Endometrial microvascular endothelial cells (primary cell): ENCODE data around the gene HNF4A. TPM values are rescaled to one million over a fixed set of nuclear protein-coding genes. Genes with fewer than 3 reads are reported as not detected.
"Not testable (repeated sequence)": the region's sequence is repeated elsewhere in the genome, so short reads cannot be mapped to it uniquely, and the experiment has no call there.

ENCODE experiments used
- in situ Hi-C: cut with HindIII; loops from 2 replicates; pipeline ENCODE4 v1.10.0; 2017; ENCODE audit warnings: low sequenced_read_pairs, low pct_unique_long_range_greater_than_20kb; ENCODE audit errors: inconsistent ontology term
- total RNA-seq: library from RNA; depleted of rRNA; stranded (reverse); fragments of >200 nt; gene quantifications from one replicate; pipeline ENCODE4 v1.2.3, GENCODE V29; 2015; ENCODE audit errors: inconsistent ontology term

Gene HNF4A
- not detected for total RNA-seq

- in situ Hi-C loops, result no loop called here
These were observed at the start of gene HNF4A for GRCh38 chr20:44355498-44356352. TSS of gene HNF4A (plus strand) at chr20:44355699. CDS start at chr20:44355805, 106 bp downstream.

DNA sequence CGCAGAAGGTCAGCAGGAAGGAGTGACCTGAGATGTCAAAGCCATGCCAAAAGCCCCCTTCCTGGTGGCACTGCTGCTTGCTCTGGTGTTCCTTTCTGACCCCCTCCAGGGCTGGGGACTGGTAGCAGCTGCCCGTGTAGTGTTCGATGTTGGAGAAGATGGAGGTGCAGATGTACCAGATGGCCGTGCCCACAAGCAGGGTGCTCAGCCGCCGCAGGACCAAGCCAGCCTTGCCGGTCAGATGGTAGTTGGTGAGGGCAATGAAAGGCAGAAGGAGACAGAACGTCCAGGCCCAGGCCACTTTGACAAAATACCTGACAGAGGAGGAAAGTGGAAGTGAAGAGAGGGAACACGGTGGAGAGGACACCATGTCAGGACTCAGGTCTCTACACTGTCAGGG is 48.6 kb upstream of the HNF4A start:
- in situ Hi-C loops, result no loop called here

GRCh38 chr20:44309763-44310663 is 45.5 kb upstream of the HNF4A start:
- in situ Hi-C loops, result no loop called here

GRCh38 chr20:44310664-44311639 is 44.5 kb upstream of the HNF4A start, which contains the start of gene FITM2:
TSS of gene FITM2 (minus strand) at chr20:44311202. CDS start at chr20:44311148, 54 bp downstream.
- in situ Hi-C loops, result no loop called here

DNA sequence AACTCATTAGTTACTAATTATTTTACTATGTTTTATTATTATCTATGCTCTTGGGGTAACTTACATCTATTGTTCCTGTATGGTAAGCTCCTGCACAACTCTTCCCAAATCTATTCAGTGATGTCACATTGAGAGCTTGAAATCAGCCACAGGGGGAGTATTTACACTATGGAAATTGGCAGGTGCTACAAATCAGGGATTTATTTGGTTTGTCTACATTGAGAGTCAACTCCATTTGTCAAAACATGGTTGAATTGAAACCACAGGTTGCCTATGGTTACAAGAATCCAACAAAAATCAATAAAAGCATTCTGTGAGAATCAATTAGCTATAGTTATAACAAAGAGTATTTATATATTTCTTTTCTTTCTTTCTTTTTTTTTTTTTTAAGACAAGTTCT is 40.6 kb upstream of the HNF4A start:
- in situ Hi-C loops, result no loop called here

- in situ Hi-C loops, result no loop called here
These were observed 35.6 kb upstream of the HNF4A start for GRCh38 chr20:44319839-44320422.

- in situ Hi-C loops, result no loop called here
These were observed 31.2 kb upstream of the HNF4A start for GRCh38 chr20:44324343-44324742.

DNA sequence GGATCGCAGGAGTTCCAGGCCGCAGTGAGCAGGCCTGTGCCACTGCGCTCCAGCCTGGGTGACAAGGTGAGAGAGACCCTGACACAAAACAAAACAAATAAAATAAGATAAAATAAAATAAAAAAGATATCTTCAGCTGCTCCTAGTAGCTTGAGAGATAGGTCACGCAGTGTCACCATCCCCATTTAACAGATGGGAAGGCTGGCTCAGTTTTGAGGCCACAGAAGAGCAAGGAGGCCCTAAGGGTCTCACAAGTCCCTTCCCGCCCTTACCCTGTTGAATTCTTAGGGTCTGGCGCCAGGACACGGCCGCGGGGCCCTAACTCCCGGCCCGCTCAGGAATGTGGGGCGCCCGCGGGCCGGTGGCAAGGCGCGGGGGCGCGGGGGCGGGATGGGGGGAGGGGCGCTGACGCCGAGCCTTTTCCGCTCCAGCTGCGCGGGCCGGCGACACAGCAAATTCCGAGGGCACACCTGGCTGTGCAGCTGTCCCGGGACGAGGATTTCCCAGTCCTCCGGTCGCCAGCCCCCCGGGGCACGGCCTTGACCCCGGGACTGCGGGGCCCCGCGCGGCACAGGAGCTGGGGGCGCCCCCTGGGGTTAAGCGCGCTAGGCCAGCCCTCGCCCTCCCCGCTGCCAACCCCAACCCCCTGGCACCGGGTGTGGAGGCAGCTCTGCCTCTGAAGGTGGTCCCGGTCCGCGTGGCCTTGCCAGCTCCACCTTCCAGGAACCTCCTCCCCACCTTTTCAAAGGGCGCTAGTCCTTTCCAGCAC is 28.9 kb upstream of the HNF4A start:
- in situ Hi-C loops, result no loop called here

- in situ Hi-C loops, result not testable (repeated sequence)
These were observed 27.8 kb upstream of the HNF4A start for GRCh38 chr20:44327748-44328147.

DNA sequence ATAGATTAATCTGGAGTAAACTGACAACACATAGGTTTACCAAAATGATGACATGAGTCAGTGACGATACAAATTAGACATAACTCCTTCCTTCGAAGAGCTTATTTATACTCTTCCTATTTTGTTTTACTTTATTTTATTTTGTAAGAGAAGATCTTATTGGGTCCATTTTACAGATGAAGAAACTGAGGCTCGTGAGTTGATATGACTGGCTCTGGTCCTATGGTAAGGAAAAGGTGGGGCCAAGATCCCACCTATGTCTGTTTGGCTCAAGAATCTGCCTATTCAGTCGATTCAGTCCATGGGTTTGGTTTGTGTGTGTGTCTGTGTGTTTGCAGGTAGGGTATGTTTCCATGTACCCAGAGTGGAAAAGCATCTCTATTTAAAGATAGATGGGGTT is 27.1 kb upstream of the HNF4A start:
- in situ Hi-C loops, result no loop called here

- in situ Hi-C loops, result no loop called here
These were observed 24.3 kb upstream of the HNF4A start for GRCh38 chr20:44331201-44331600.

DNA sequence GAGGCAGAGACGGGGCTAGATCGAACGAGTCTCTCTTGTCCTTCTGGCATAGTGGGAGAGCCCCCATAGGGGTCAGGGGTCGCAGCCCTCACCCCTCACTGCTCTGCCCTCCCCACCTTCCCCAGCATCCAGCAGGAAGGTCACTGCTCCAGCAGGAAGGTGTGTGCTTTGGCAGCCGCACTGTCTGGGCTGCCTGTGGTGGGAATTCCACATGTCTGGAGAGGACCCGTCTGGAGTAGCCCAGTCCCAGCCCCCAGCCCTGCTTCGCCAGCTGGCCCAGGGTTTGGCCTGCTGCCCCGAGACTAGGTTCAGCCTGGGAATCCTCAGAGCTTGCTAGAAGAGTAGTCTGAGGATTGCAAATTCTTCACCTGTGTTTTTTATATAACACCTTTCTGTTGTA is 21.2 kb upstream of the HNF4A start:
- in situ Hi-C loops, result no loop called here

GRCh38 chr20:44334709-44335108 is 20.8 kb upstream of the HNF4A start:
- in situ Hi-C loops, result no loop called here

DNA sequence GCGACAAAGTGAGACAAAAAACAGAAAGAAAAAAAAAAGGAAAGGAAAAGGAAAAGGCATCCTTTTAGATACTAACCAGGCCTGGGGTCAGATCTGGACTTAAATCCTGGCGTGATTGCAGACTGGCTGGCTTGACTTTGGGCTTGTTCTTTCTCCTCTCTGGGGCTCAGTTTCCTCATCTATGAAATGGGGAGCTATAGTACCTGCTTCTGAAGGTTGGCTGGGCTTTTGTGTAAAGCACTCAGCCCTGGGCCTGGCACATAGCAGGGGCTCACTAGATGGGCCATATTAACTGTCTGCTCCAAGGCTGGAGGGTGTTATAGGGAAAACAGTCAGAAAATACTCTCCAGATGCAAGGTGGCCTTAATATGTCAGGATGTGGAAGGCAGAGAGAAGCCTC is 19.8 kb upstream of the HNF4A start:
- in situ Hi-C loops, result no loop called here

- in situ Hi-C loops, result no loop called here
These were observed 19.4 kb upstream of the HNF4A start for GRCh38 chr20:44336086-44336485.

DNA sequence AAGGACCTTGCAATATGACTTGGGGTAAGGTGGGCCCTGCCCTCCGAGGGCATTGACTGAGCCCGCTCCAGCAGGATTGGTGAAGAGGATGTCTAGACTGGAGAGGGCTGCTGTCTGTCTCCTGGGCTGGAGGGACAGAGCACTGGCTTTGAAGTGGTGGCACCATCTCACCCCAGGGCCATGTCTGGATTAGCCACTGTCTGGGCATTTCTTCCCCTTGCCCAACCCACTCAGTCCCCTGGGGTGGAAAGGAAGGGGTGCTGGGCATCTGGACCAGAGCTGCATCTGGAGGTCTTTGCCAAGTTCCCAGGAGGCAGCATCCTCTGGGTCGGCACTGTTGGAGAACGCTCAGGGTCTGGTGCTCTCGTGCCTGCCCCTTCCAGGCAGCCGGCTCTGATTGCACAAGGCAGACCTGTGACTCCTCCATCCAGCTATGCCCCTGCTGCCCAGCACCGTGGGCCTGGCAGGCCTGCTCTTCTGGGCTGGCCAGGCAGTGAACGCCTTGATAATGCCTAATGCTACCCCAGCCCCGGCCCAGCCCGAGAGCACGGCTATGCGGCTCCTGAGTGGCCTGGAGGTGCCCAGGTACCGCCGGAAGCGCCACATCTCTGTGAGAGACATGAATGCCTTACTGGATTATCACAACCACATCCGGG is 18.6 kb upstream of the HNF4A start, which contains the start of gene R3HDML:
Gene R3HDML, plus strand, starts transcription at position 319 of the 656 bp plus-strand sequence. Its CDS starts 115 bp downstream, at position 434.
- in situ Hi-C loops, result no loop called here

DNA sequence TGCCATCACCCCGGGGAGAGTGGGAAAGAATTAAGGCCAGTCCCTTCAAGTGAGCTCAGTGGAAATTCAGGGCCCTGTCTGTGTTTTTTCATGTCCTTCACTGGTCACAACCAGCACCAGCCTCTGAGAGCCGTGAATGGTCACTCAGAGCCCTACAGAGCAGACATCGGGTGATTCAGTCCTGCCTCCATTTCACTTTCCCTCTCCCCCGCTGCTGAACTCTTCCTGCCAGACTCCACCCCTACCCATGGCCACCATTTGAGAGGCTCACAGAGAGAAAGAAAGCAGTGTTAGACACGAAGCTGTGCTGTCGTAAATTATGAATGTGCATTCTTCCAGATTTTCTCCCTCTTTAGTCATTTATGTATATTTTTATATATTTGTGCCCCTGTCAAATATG is 13.3 kb upstream of the HNF4A start:
- in situ Hi-C loops, result no loop called here
